ENCODE results near the gene NEK6.

NEK6 gene

GRCh38 chr9:124321416-124321815 is 63.7 kb downstream of the NEK6 start:
- no peaks in the 10 kb centered on the region for H3K36me3 ChIP-seq (ENCODE audit: insufficient read depth)

GRCh38 chr9:124321935-124322334 is 64.2 kb downstream of the NEK6 start:
- Histone ChIP-seq H3K27ac (no peak overlapping the region), H4K20me1 (ENCODE audit: insufficient read depth) (no peaks in the 10 kb centered on the region), H3K4me2 (no peak overlapping the region), H3K27me3 (ENCODE audit: insufficient read depth, low read depth) (no peaks in the 10 kb centered on the region), H3K4me3 (IDR thresholded peaks at IDR 0.05; ENCODE audit: insufficient read depth, low read depth, low read length) (no peak overlapping the region), H2AFZ (ENCODE audit: low read depth) (no peak overlapping the region), H3K4me1 (ENCODE audit: low read depth, poor library complexity, severe bottlenecking) (no peaks in the 10 kb centered on the region), H3K79me2 (ENCODE audit: insufficient read depth, low read depth) (no peaks in the 10 kb centered on the region), H3K36me3 (ENCODE audit: insufficient read depth) (no peaks in the 10 kb centered on the region), H3K9ac (no peak overlapping the region)
- no peak for TF ChIP-seq CTCF (conservative IDR thresholded peaks at IDR 0.05; ENCODE audit: low read depth, low read length)

More at GRCh38 chr9:124321416-124321815, 63.7 kb downstream of the NEK6 start:
- Histone ChIP-seq H3K79me2 (ENCODE audit: insufficient read depth, low read depth) (no peaks in the 10 kb centered on the region), H3K4me1 (ENCODE audit: low read depth, poor library complexity, severe bottlenecking) (no peaks in the 10 kb centered on the region), H3K4me2 (no peak overlapping the region), H4K20me1 (ENCODE audit: insufficient read depth) (no peaks in the 10 kb centered on the region), H2AFZ (ENCODE audit: low read depth) (no peak overlapping the region), H3K27me3 (ENCODE audit: insufficient read depth, low read depth) (no peaks in the 10 kb centered on the region), H3K9ac (no peak overlapping the region), H3K27ac (no peak overlapping the region), H3K4me3 (IDR thresholded peaks at IDR 0.05; ENCODE audit: insufficient read depth, low read depth, low read length) (no peak overlapping the region)
- no peak for TF ChIP-seq CTCF (conservative IDR thresholded peaks at IDR 0.05; ENCODE audit: low read depth, low read length)

- H3K4me3 ChIP-seq (IDR thresholded peaks at IDR 0.05; ENCODE audit: insufficient read depth, low read depth, low read length), result no peak overlapping the region
- H3K27ac ChIP-seq, result no peak overlapping the region
- H4K20me1 ChIP-seq (ENCODE audit: insufficient read depth), result no peaks in the 10 kb centered on the region
- H3K36me3 ChIP-seq (ENCODE audit: insufficient read depth), result no peaks in the 10 kb centered on the region
- no peak for TF ChIP-seq CTCF (conservative IDR thresholded peaks at IDR 0.05; ENCODE audit: low read depth, low read length)
- no peak overlapping the region for H3K4me2 ChIP-seq
- H2AFZ ChIP-seq (ENCODE audit: low read depth), result no peak overlapping the region
- no peaks in the 10 kb centered on the region for H3K27me3 ChIP-seq (ENCODE audit: insufficient read depth, low read depth)
- no peaks in the 10 kb centered on the region for H3K4me1 ChIP-seq (ENCODE audit: low read depth, poor library complexity, severe bottlenecking)
- no peaks in the 10 kb centered on the region for H3K79me2 ChIP-seq (ENCODE audit: insufficient read depth, low read depth)
- no peak overlapping the region for H3K9ac ChIP-seq
Measured at GRCh38 chr9:124322618-124323432, 65.1 kb downstream of the NEK6 start.

- Histone ChIP-seq H3K4me3 (IDR thresholded peaks at IDR 0.05; ENCODE audit: insufficient read depth, low read depth, low read length) (no peak overlapping the region), H3K27me3 (ENCODE audit: insufficient read depth, low read depth) (no peaks in the 10 kb centered on the region), H3K9ac (no peak overlapping the region), H3K27ac (no peak overlapping the region), H4K20me1 (ENCODE audit: insufficient read depth) (no peaks in the 10 kb centered on the region), H3K4me2 (no peak overlapping the region), H3K79me2 (ENCODE audit: insufficient read depth, low read depth) (no peaks in the 10 kb centered on the region), H3K36me3 (ENCODE audit: insufficient read depth) (no peaks in the 10 kb centered on the region), H3K4me1 (ENCODE audit: low read depth, poor library complexity, severe bottlenecking) (no peaks in the 10 kb centered on the region), H2AFZ (ENCODE audit: low read depth) (no peak overlapping the region)
- no peak for TF ChIP-seq CTCF (conservative IDR thresholded peaks at IDR 0.05; ENCODE audit: low read depth, low read length)
Measured at GRCh38 chr9:124323904-124324303, 66.2 kb downstream of the NEK6 start.

Data from KMS-11 (cell line).